GM04504 (cell line): Measurements from ENCODE around the gene IFI27L2.
A peak's percentile ranks its signal among the peaks of the same experiment; 100 is the strongest.
"Not testable (repeated sequence)": the region's sequence is repeated elsewhere in the genome, so short reads cannot be mapped to it uniquely, and the experiment has no call there.

Source experiments
- DNase-seq: peaks from one replicate; pipeline ENCODE4 v3.0.0-alpha.2; 2012; ENCODE audit warnings: low read depth

Gene IFI27L2, protein sequence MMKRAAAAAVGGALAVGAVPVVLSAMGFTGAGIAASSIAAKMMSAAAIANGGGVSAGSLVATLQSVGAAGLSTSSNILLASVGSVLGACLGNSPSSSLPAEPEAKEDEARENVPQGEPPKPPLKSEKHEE

DNA sequence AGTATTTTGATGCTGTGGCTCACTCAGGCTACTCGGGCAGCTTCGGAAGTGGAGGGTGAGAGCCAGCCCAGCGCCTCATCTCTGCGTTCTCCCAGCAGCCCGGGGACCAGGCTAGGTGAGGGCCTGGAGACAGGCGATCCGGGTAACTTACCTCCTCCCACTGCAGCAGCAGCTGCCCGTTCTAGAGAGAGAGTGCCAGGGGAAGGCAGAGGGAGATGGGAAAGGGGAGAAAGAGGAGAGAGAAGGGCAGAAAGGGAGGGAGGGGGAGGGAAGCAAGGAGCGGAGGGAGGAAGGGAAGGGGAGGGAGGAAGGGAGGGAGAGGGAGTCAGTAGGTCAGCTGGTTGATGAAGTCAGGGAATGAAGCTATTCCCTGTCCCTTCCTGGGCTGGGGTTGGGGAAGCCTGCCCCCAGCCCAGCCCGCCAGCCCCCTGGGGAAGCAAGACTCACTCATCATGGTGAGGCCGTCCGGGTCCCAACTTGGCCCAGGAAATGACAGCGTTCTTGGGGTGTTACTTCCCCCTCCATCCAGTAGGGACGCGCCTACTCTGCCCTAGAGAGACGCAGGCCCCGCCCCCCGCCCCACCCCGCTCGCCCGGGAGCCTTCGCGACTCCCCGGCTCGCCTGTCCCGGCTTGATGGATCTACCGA lies at the start of gene IFI27L2:
Gene IFI27L2 (minus strand): TSS at position 494 of the 647 bp plus-strand sequence. CDS start 40 bp downstream, at position 454.
- peak; percentile 49 for DNase-seq

- DNase-seq: no peak
Measured at GRCh38 chr14:94177806-94178205, 48.4 kb upstream of the IFI27L2 start.

- DNase-seq: no peak
Measured at GRCh38 chr14:94176808-94177207, 47.4 kb upstream of the IFI27L2 start.

GRCh38 chr14:94175747-94176146 lies 46.3 kb upstream of the IFI27L2 start:
- DNase-seq: no peak

DNA sequence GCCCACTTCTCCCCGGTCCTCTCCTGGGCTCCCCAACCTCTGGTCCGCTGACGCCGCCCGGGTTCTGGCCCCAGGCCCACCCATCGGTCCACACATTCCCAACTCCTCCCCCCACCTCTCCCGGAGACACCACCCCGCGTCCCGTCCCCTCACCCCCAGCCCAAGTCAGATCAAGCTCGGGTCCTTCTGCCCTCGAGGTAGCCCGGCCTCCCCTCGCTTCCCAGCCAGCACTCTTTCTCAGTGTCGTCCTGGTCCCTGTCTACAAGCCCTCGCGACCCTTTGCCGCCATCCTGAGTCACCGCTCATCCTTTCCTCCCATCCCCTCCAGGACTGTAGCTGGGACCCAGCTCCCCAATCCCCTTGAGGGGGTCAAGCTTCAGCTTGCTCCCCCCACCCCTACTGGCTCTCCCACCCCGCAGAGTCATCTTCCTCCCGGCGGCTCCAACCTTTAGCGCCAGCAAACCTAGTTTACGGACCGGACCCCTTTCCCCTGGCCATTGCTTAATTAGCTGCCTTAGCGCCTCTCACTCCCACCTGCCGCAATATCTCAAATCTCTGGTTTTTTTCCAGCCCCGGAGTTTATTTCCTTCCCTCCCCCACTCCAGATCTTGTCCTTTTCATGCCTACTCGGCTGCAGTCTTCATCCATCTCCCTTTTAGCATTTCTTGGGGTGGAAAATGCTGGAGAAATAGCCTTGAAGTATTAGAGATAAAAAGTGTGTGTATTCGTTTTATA lies 45.8 kb upstream of the IFI27L2 start:
- DNase-seq: no peak

- DNase-seq: no peak
Measured at GRCh38 chr14:94174604-94175010, 45.2 kb upstream of the IFI27L2 start.

GRCh38 chr14:94173885-94174603 lies 44.6 kb upstream of the IFI27L2 start, which contains the start of gene PPP4R4:
Gene PPP4R4, plus strand, starts transcription at chr14:94174322. Its CDS starts 144 bp downstream, at chr14:94174466.
- peak; percentile 11 for DNase-seq

GRCh38 chr14:94173471-94173884 lies 44.1 kb upstream of the IFI27L2 start:
- no peak for DNase-seq

DNA sequence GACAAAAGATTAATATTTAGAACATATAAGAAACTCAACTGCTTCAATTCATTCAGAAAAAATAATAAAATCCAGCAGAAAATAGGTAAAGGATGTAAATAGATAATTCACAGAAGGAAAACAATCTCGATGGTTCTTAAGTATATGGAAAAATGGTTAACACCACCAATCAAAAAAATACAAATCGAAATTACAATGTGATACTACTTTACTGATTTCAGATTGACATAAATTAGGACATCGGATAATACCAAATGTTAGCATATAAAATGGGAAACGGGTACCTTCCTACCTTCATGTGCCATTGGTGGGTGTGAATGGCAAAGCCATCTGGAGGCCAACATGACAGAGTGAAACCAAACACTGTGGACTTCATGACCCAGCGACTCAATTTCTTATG lies 43.1 kb upstream of the IFI27L2 start:
- no peak for DNase-seq

DNA sequence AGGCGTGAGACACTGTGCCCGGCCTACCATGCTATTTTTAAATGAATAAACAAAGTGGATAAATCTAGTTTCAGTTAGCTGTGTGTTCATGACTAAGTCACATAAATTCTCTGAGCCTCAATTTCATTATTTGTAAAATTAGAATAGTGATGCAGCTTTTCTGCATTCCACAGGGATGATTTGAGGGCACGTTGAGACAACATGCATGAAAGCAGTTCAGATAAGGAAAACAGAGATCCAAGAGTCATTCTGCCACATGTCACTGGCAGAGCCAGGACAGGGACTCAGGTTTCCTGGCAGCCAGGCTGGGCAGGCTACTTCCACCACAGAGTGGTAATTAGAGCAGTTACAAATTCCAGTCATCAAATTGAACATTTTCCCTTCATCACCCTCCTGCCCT lies 41.8 kb upstream of the IFI27L2 start:
- peak; percentile 10 for DNase-seq

DNA sequence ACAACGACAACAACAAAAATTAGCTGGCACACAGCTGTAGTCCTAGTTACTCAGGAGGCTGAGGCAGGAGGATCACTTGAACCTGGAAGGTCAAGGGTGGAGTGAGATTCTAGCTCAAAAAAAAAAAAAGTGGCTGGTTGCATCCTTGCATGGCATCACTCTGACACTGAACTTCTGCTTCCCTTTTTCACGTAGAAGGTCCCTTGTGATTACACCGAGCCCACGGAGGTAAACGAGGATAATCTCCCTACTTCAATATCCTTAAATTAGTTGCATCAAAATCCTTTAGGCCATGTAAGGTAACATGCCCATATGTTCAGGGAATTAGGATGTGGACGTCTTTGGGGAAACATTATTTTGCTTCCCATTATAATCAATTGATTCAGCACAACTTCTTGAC lies 40.7 kb upstream of the IFI27L2 start:
- no peak for DNase-seq

DNA sequence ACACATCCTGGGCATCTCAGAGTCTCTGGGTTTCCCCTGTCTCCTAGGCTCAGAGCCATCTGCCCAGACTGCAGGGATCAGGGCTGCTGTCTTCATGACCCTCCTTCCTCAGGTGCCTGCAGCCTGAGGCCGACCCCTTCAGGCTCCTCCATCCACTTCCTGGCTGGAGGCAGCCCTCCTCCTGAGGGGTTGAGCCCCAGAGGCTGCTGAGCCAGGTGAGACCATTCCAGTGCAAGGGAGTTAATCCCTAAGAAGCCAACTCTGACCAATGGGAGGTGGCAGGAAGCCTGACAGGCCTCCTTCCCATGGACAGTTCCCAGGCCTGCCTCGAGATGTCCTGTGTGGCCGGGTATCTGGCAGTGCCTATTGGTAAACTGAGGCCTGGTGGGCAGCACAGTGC lies 36.3 kb upstream of the IFI27L2 start:
- DNase-seq: no peak

- no peak for DNase-seq
Measured at GRCh38 chr14:94164685-94165431, 35.5 kb upstream of the IFI27L2 start.

DNA sequence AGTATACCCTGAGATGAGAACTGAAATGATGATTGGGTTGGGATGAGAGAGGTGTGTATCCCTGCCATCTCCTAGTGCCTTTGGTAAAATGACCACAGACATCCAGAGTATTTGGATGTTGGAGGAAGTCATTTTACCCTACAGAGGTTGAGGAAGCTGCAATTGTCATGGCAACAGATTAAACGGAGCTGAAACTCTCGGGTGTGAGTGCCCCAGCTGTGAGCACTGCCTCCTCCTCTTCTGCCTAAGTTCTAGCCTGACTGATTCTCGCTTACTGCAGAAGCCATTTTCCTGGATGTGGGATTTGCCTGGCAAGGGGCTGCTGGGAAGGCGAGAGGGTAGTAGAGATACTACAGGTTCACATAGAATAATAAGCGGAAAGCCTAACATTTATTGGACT lies 34.4 kb upstream of the IFI27L2 start:
- DNase-seq: no peak

GRCh38 chr14:94162466-94162865 lies 33.1 kb upstream of the IFI27L2 start:
- no peak for DNase-seq

DNA sequence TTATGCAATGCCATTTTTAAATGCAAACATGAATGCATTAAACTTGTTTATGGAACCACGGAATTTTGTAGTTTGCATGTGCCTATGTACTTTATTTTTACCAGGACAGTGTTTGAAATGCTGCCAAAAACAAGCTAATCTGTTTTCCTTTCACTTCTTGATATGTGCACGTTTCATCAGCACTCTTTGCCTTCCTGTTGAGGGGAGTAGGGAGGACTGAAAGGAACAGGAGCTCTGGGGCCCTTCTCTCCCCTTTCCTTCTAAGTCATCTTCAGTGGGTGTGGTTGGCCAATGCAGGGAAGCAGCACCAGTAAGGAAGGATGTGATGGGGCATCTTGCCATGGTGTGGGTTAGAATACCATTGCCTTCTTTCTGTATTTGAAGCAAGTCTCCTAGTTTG lies 32.6 kb upstream of the IFI27L2 start:
- DNase-seq: no peak

DNA sequence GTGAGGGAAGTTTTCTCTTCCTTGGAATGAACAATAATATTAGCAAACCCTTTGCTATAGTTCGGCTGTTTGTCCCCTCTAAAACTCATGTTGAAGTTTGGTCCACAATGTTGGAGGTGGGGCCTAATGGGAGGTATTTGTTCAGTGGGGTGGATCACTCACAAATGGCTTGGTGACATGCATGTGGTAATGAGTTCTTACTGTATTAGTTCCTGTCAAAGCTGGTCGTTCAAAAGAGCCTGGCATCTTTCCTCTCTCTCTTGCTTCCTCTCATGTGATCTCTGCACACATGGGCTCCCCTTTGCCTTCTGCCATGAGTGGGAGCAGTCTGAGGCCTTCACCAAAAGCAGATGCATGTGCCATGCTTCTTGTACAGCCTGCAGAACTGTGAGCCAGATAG lies 31.7 kb upstream of the IFI27L2 start:
- no peak for DNase-seq

DNA sequence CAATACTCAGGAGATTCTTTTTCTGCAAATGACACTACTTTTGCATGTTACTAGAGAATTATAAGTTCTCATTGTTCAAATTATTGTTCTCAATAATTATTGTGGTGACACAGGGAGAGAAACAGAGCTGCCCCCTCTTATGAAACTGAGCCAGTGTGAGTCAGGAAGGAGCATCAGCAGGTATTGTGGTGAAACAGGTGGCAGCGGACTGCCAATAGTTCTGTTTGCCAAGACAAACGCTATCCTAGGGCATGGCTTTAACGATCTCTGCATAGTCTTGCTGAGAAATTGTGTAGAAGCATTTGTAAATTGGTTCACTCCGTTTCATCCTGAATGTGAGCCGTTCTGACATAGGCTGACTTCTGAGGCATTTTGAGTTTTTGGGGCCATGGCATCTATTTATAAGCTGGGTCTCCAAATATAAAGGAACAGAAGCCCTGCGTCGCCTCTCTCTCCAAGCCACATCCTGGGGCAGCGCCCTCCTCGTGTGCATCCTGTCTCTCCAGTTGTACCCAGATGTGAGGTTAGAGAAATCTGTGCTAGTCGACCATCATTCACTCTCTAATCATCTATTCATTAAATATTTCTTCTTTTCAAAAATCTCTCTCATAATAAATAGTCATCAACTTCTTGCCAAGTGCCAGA lies 29.0 kb upstream of the IFI27L2 start:
- DNase-seq: no peak

- no peak for DNase-seq
Measured at GRCh38 chr14:94157197-94157596, 27.8 kb upstream of the IFI27L2 start.

DNA sequence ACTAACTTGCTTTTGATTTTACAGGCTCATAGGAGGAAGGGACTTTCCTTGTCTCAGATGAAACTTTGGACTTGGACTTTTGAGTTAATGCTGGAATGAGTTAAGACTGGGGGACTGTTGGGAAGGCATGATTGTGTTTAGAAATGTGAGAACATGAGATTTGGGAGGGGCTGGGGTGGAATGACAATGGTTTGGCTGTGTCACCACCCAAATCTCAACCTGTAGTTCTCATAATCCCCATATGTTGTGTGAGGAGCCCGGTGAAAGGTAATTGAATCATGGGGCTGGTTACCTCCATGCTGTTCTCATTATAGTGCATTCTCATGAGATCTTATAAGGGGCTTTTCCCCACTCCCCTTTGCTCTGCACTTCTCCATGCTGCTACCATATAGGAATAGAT lies 26.7 kb upstream of the IFI27L2 start:
- not testable (repeated sequence) for DNase-seq

DNA sequence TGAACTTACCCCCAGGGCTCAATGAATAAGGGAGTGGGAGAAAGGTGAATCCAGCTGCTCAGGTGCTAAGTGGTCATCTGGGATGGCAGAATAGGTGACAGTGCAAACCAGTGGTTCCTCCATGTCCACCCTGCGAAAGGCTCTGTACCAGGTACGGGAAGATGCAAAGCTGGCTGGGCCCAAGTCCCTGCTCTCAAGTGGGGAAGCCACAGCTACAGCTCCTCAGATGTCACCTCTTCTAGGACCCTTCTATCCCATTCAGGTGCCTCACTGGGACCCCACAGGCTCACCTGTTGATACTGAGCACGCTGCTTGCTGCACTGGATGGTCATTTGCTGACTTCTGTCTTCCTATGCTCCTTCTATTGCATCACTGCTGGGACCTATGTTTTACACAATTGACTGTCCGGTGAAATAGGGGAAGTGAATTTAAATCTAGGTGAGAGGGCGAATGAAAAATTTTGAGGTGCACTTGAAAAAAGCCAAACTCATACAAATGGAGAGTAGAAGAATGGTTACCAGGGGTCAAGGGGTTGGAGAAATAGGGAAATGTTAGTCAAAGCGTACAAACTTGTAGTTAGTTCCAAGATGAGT lies 24.4 kb upstream of the IFI27L2 start:
- DNase-seq: no peak
